ENCODE data around the gene LAP3.

LAP3 gene

GRCh38 chr4:17597517-17597916 lies 20.5 kb downstream of the LAP3 start:
- Histone ChIP-seq H2AFZ (ENCODE audit: low read length) (no peak overlapping the region), H3K9me3 (ENCODE audit: low read length) (no peaks in the 10 kb centered on the region), H3K4me1 (ENCODE audit: insufficient read depth, low read length, severe bottlenecking) (peaks cover 14% of the 10 kb centered on the region), H3K9ac (ENCODE audit: low read length) (no peak overlapping the region), H3K4me2 (ENCODE audit: low read length) (no peak overlapping the region), H3K79me2 (ENCODE audit: insufficient read depth, low read length) (no peaks in the 10 kb centered on the region), H3K9me2 (ENCODE audit: low read depth, low read length) (no peaks in the 10 kb centered on the region), H3F3A (ENCODE audit: insufficient read depth, low read length) (no peaks in the 10 kb centered on the region), H3K27me3 (ENCODE audit: insufficient read depth, low read length) (no peaks in the 10 kb centered on the region), H3K36me3 (ENCODE audit: insufficient read depth, low read length) (peaks cover 34% of the 10 kb centered on the region), H3K4me3 (ENCODE audit: low read depth, low read length, poor library complexity, severe bottlenecking) (no peak overlapping the region), H3K27ac (ENCODE audit: low read depth, low read length, poor library complexity, severe bottlenecking) (no peak overlapping the region), H4K20me1 (ENCODE audit: insufficient read depth, low read length) (no peaks in the 10 kb centered on the region)
- TF ChIP-seq, protein P1, sequence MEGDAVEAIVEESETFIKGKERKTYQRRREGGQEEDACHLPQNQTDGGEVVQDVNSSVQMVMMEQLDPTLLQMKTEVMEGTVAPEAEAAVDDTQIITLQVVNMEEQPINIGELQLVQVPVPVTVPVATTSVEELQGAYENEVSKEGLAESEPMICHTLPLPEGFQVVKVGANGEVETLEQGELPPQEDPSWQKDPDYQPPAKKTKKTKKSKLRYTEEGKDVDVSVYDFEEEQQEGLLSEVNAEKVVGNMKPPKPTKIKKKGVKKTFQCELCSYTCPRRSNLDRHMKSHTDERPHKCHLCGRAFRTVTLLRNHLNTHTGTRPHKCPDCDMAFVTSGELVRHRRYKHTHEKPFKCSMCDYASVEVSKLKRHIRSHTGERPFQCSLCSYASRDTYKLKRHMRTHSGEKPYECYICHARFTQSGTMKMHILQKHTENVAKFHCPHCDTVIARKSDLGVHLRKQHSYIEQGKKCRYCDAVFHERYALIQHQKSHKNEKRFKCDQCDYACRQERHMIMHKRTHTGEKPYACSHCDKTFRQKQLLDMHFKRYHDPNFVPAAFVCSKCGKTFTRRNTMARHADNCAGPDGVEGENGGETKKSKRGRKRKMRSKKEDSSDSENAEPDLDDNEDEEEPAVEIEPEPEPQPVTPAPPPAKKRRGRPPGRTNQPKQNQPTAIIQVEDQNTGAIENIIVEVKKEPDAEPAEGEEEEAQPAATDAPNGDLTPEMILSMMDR (IDR thresholded peaks at IDR 0.05; ENCODE audit: low read length): no peak
- no peak for TF ChIP-seq EZH2 (IDR thresholded peaks at IDR 0.05; ENCODE audit: borderline replicate concordance, low read length)

DNA sequence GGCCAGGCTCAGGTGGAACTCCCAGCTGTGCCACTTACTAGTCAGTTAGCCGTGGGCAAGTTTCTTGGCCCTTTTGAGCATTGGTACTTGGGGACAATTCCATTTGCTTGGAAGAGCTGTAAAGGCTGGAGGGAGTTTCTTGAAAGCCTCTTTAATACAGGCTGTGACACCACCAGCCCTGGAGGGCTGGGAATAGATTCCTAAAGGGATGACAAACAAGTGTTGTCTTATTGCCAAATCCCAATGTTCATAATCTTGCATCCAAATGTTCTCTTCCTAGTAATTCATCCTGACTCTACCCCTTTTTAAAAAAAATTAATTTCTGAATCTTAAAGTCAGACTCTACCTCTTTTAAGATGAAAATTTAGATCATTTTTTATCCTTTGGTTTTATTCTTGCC lies 22.8 kb downstream of the LAP3 start:
- Histone ChIP-seq H3K4me2 (ENCODE audit: low read length) (no peak overlapping the region), H3K36me3 (ENCODE audit: insufficient read depth, low read length) (peaks cover 28% of the 10 kb centered on the region), H4K20me1 (ENCODE audit: insufficient read depth, low read length) (no peaks in the 10 kb centered on the region), H3F3A (ENCODE audit: insufficient read depth, low read length) (no peaks in the 10 kb centered on the region), H3K27ac (ENCODE audit: low read depth, low read length, poor library complexity, severe bottlenecking) (no peak overlapping the region), H3K9me2 (ENCODE audit: low read depth, low read length) (no peaks in the 10 kb centered on the region), H3K9me3 (ENCODE audit: low read length) (no peaks in the 10 kb centered on the region), H2AFZ (ENCODE audit: low read length) (no peak overlapping the region), H3K4me3 (ENCODE audit: low read depth, low read length, poor library complexity, severe bottlenecking) (no peak overlapping the region), H3K79me2 (ENCODE audit: insufficient read depth, low read length) (no peaks in the 10 kb centered on the region), H3K27me3 (ENCODE audit: insufficient read depth, low read length) (no peaks in the 10 kb centered on the region), H3K4me1 (ENCODE audit: insufficient read depth, low read length, severe bottlenecking) (peaks cover 7% of the 10 kb centered on the region), H3K9ac (ENCODE audit: low read length) (no peak overlapping the region)
- TF ChIP-seq, protein P1 (IDR thresholded peaks at IDR 0.05; ENCODE audit: low read length): no peak
- no peak for TF ChIP-seq EZH2 (IDR thresholded peaks at IDR 0.05; ENCODE audit: borderline replicate concordance, low read length)

- Histone ChIP-seq H3K4me2 (ENCODE audit: low read length) (no peak overlapping the region), H3K9ac (ENCODE audit: low read length) (no peak overlapping the region), H2AFZ (ENCODE audit: low read length) (no peak overlapping the region), H3K4me1 (ENCODE audit: insufficient read depth, low read length, severe bottlenecking) (no peaks in the 10 kb centered on the region), H3K36me3 (ENCODE audit: insufficient read depth, low read length) (peaks cover 27% of the 10 kb centered on the region), H3K27me3 (ENCODE audit: insufficient read depth, low read length) (no peaks in the 10 kb centered on the region), H3K4me3 (ENCODE audit: low read depth, low read length, poor library complexity, severe bottlenecking) (no peak overlapping the region), H3K9me3 (ENCODE audit: low read length) (no peaks in the 10 kb centered on the region), H3K79me2 (ENCODE audit: insufficient read depth, low read length) (no peaks in the 10 kb centered on the region), H3K27ac (ENCODE audit: low read depth, low read length, poor library complexity, severe bottlenecking) (no peak overlapping the region), H3K9me2 (ENCODE audit: low read depth, low read length) (no peaks in the 10 kb centered on the region), H3F3A (ENCODE audit: insufficient read depth, low read length) (no peaks in the 10 kb centered on the region), H4K20me1 (ENCODE audit: insufficient read depth, low read length) (no peaks in the 10 kb centered on the region)
- TF ChIP-seq, protein P1 (IDR thresholded peaks at IDR 0.05; ENCODE audit: low read length): no peak
- TF ChIP-seq EZH2 (IDR thresholded peaks at IDR 0.05; ENCODE audit: borderline replicate concordance, low read length): no peak
Observed at GRCh38 chr4:17605236-17605635, 28.2 kb downstream of the LAP3 start.

All from OCI-LY1 (cell line).